Brain microvascular endothelial cell (primary cell): ENCODE measurements around the gene SPEG.
"Not testable (repeated sequence)": the region's sequence is repeated elsewhere in the genome, so short reads cannot be mapped to it uniquely, and the experiment has no call there.

ENCODE experiments used
- DNase-seq: peaks from one replicate; pipeline ENCODE4 v3.0.0-alpha.2; 2020
- H3K27ac ChIP-seq: fragments of 250-450 bp; sonication (Bioruptor Pico); 2 replicates; pipeline ENCODE4 v1.5.1; 2020; ENCODE audit warnings: mild to moderate bottlenecking, moderate library complexity
- H3K27me3 ChIP-seq: fragments of 250-450 bp; sonication (Bioruptor Pico); replicated peaks from 2 replicates; pipeline ENCODE4 v1.5.1; 2020; ENCODE audit warnings: mild to moderate bottlenecking
- H3K36me3 ChIP-seq: fragments of 250-450 bp; sonication (Bioruptor Pico); replicated peaks from 2 replicates; pipeline ENCODE4 v1.5.1; 2020; ENCODE audit warnings: mild to moderate bottlenecking
- H3K4me3 ChIP-seq: 2 replicates; pipeline ENCODE4 v1.5.1; 2011; ENCODE audit warnings: low read depth, mild to moderate bottlenecking, control low read depth, low read length, moderate library complexity
- CTCF ChIP-seq: IDR thresholded peaks from 2 replicates; pipeline ENCODE4 v1.5.1; 2011; ENCODE audit warnings: low read depth, mild to moderate bottlenecking, moderate library complexity, low read length, control low read depth, inconsistent platforms; ENCODE audit errors: missing control alignments
- in situ Hi-C: cut with HindIII; loops from 2 replicates; pipeline ENCODE4 v1.10.0; 2017; ENCODE audit warnings: low sequenced_read_pairs, low pct_ligation_motif_present

The SPEG gene

GRCh38 chr2:219387306-219388120, 47.1 kb upstream of the SPEG start, which contains the start of gene DNPEP:
Gene DNPEP (minus strand): TSS chr2:219387912. CDS start chr2:219387794, 118 bp downstream.
- no peak for TF ChIP-seq CTCF
- peak; percentile 83 for DNase-seq
- Histone ChIP-seq H3K27ac (peak within 1 kb of the TSS; percentile 76), H3K27me3 (no peaks in the 10 kb centered on the region), H3K4me3 (peak within 1 kb of the TSS; percentile 86), H3K36me3 (peaks cover 34% of the 10 kb centered on the region)
- in situ Hi-C loops: no loop called here

GRCh38 chr2:219388121-219388906, 46.3 kb upstream of the SPEG start:
- peak; percentile 43 for TF ChIP-seq CTCF
- Histone ChIP-seq H3K36me3 (peaks cover 31% of the 10 kb centered on the region), H3K27ac (no peak overlapping the region), H3K4me3 (peak overlapping the region; percentile 48), H3K27me3 (no peaks in the 10 kb centered on the region)
- peak; percentile 92 for DNase-seq
- in situ Hi-C loops: no loop called here

- Histone ChIP-seq H3K36me3 (peaks cover 27% of the 10 kb centered on the region), H3K27ac (no peak overlapping the region), H3K4me3 (peak overlapping the region; percentile 48), H3K27me3 (no peaks in the 10 kb centered on the region)
- TF ChIP-seq CTCF: no peak
- DNase-seq: no peak
- in situ Hi-C loops: no loop called here
Measured at GRCh38 chr2:219388907-219389156, 45.8 kb upstream of the SPEG start.

GRCh38 chr2:219392754-219393153, 41.9 kb upstream of the SPEG start:
- in situ Hi-C loops: no loop called here
- TF ChIP-seq CTCF: no peak
- H3K36me3 ChIP-seq: no peaks in the 10 kb centered on the region
- no peak overlapping the region for H3K27ac ChIP-seq
- no peak for DNase-seq
- H3K27me3 ChIP-seq: no peaks in the 10 kb centered on the region
- H3K4me3 ChIP-seq: no peak overlapping the region

GRCh38 chr2:219395056-219395455, 39.6 kb upstream of the SPEG start:
- H3K27ac ChIP-seq, H3K4me3 ChIP-seq, H3K36me3 ChIP-seq, in situ Hi-C loops, DNase-seq, H3K27me3 ChIP-seq: not testable (repeated sequence)

- H3K36me3 ChIP-seq: no peaks in the 10 kb centered on the region
- DNase-seq: no peak
- in situ Hi-C loops: no loop called here
- no peak overlapping the region for H3K4me3 ChIP-seq
- no peak overlapping the region for H3K27ac ChIP-seq
- no peaks in the 10 kb centered on the region for H3K27me3 ChIP-seq
- TF ChIP-seq CTCF: no peak
Measured at GRCh38 chr2:219395609-219396008, 39.0 kb upstream of the SPEG start.
